Heart right ventricle (tissue), 16 donors: ENCODE data around the gene ARMC8. TPM values are rescaled to one million over a fixed set of nuclear protein-coding genes. Genes with fewer than 3 reads are reported as not detected.

Source experiments
- ATAC-seq, 8 donors: fragments of 200-7000 bp; cut with Tn5 transposase; one replicate each; pipeline ENCODE4 v1.9.1; 2020; ENCODE audit warnings: mild to moderate bottlenecking in 8 of 8, moderate library complexity in 8 of 8, moderate number of reproducible peaks in 1 of 8
- DNase-seq, 2 donors: peaks; one replicate each; pipeline ENCODE4 v3.0.0-alpha.2; 2020
- H3K27ac ChIP-seq, 10 donors: fragments of 200-600 bp; sonication (generic) in 2 of 10; one replicate each; pipeline versions ENCODE4 v1.5.0 to v1.8.0; 2020 to 2022; ENCODE audit warnings: mild to moderate bottlenecking in 3 of 10
- H3K27me3 ChIP-seq, 7 donors: fragments of 200-600 bp; one replicate each; pipeline ENCODE4 v1.8.0; 2021 to 2022; ENCODE audit warnings: mild to moderate bottlenecking in 2 of 7
- H3K36me3 ChIP-seq, 9 donors: fragments of 200-600 bp; sonication (generic) in 1 of 9; one replicate each; pipeline versions ENCODE4 v1.5.0 to v1.8.0; 2020 to 2022; ENCODE audit warnings: mild to moderate bottlenecking in 2 of 9
- H3K4me1 ChIP-seq, 9 donors: fragments of 200-600 bp; sonication (generic) in 1 of 9; one replicate each; pipeline versions ENCODE4 v1.5.0 to v1.8.0; 2020 to 2022; ENCODE audit warnings: mild to moderate bottlenecking in 4 of 9
- H3K4me3 ChIP-seq, 10 donors: fragments of 200-600 bp; sonication (generic) in 2 of 10; one replicate each; pipeline versions ENCODE4 v1.5.0 to v1.8.0; 2020 to 2022; ENCODE audit warnings: mild to moderate bottlenecking in 7 of 10, moderate library complexity in 2 of 10
- H3K9me3 ChIP-seq, 11 donors: fragments of 200-600 bp in 10 of 11; sonication (generic) in 2 of 11; one replicate each; pipeline versions ENCODE4 v1.5.0 to v1.8.0; 2013 to 2022; ENCODE audit warnings: mild to moderate bottlenecking in 2 of 11, control low read depth in 1 of 11, moderate library complexity in 1 of 11
- WGBS, 2 donors: extraction: QIAGEN DNeasy Blood & Tissue Kit; methylation state at CpG; one replicate each; pipeline ENCODE4 v1.1.7; 2013; ENCODE audit warnings: inconsistent platforms in 1 of 2; 5-methylcytosine and 5-hydroxymethylcytosine counted together
- intact Hi-C, 10 donors: fragments of 100-400 bp; cut with DNase I; formaldehyde crosslinking; loops; one replicate each; pipeline versions ENCODE4 v1.11.1 to v1.14.2; 2022
- polyA plus RNA-seq, 2 donors: library from polyadenylated mRNA; stranded (reverse); fragments of 200-250 nt; gene quantifications; one replicate each; pipeline ENCODE4 v1.2.3, GENCODE V29; 2013
- total RNA-seq, 10 donors: library from RNA; stranded (reverse); fragmentation: NEBNext Ultra II Directional in 3 of 10; extraction: Animal tissue kit (Norgen Biotek cat#: 25700) in 3 of 10; gene quantifications; one replicate each; pipeline versions ENCODE4 v1.2.1 to v1.2.4, GENCODE V29; 2021 to 2023
- TF ChIP-seq, protein P1 (sequence below), 9 donors: fragments of 200-600 bp; sonication (generic) in 2 of 9; IDR thresholded peaks; one replicate each; pipeline versions ENCODE4 v1.5.0 to v1.8.0; 2021 to 2022; ENCODE audit warnings: antibody characterized with exemption in 9 of 9, mild to moderate bottlenecking in 5 of 9, moderate library complexity in 1 of 9
- donor health status: Arrhythmogenic right ventricular cardiomyopathy.
- donor health status: ischemic (EF 13 %, LVEDD 7.1; RV severe dilation, severe dysfunction).
- donor health status: healthy with polysubstance abuse.
- donor health status: DM: no; HTN: yes; CAD: no.
- donor health status: DM: no; HTN: no; CAD: no.
- donor health status: ischemic (EF 25% LVEDD 6.9; RV normal size, moderate dysfunction).
- donor health status: ischemic (EF 25% LVEDD 5.7; RV mildly dilated, moderate dysfunction).
- donor health status: healthy.
- donor health status: DM: yes; HTN: yes; CAD: no.
- donor health status: Ischemic cardiomyopathy.
- donor health status: ischemic (EF 35%, LVEDD 5.7; RV mildly dilated, moderate dysfunction).
- donor health status: nonischemic (EF 11% LVEDD 7.7; RV severe dilation, severe dysfunction).
- donor health status: DM: yes; HTN: yes; CAD: no.
- donor health status: PGD.
- donor health status: ischemic (EF 29% LVEDD 5.4; RV normal size, mild dysfunction).
- donor health status: nonischemic (EF 23%, LVEDD 6.1; RV moderate dilation, normal function).

The ARMC8 gene
- total and polyA plus RNA-seq, 12 donors, result 13.8 to 49.3 (median 30.0) TPM

- intact Hi-C loops, result no loop called here
- no peak overlapping the region for H3K4me3 ChIP-seq
- peaks cover 0 to 80% (median 36%) of the 10 kb centered on the region in 9 donors for H3K36me3 ChIP-seq
- no peak overlapping the region for H3K27ac ChIP-seq
- no peaks in the 10 kb centered on the region for H3K4me1 ChIP-seq
- ATAC-seq (no peak), DNase-seq (no peak)
- WGBS, 2 donors, result 93 to 100% methylated on average over 1 of the region's 1 CpG
- TF ChIP-seq, protein P1, sequence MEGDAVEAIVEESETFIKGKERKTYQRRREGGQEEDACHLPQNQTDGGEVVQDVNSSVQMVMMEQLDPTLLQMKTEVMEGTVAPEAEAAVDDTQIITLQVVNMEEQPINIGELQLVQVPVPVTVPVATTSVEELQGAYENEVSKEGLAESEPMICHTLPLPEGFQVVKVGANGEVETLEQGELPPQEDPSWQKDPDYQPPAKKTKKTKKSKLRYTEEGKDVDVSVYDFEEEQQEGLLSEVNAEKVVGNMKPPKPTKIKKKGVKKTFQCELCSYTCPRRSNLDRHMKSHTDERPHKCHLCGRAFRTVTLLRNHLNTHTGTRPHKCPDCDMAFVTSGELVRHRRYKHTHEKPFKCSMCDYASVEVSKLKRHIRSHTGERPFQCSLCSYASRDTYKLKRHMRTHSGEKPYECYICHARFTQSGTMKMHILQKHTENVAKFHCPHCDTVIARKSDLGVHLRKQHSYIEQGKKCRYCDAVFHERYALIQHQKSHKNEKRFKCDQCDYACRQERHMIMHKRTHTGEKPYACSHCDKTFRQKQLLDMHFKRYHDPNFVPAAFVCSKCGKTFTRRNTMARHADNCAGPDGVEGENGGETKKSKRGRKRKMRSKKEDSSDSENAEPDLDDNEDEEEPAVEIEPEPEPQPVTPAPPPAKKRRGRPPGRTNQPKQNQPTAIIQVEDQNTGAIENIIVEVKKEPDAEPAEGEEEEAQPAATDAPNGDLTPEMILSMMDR (IDR thresholded peaks at IDR 0.05), result no peak
- H3K27me3 ChIP-seq, result no peaks in the 10 kb centered on the region
- no peaks in the 10 kb centered on the region for H3K9me3 ChIP-seq
Measured at GRCh38 chr3:138296639-138297038, 109.5 kb downstream of the ARMC8 start.

GRCh38 chr3:138297059-138297607 lies 110.0 kb downstream of the ARMC8 start:
- H3K4me1 ChIP-seq, result no peaks in the 10 kb centered on the region
- 90 to 93% methylated on average over 5 of the region's 5 CpGs for WGBS, 2 donors
- TF ChIP-seq, protein P1 (IDR thresholded peaks at IDR 0.05), result no peak
- no peak overlapping the region for H3K4me3 ChIP-seq
- ATAC-seq, result no peak
- intact Hi-C loops, result no loop called here
- H3K36me3 ChIP-seq, result peaks cover 0 to 75% (median 31%) of the 10 kb centered on the region in 9 donors
- no peaks in the 10 kb centered on the region for H3K9me3 ChIP-seq
- no peak for DNase-seq
- no peaks in the 10 kb centered on the region for H3K27me3 ChIP-seq
- no peak overlapping the region for H3K27ac ChIP-seq

DNA sequence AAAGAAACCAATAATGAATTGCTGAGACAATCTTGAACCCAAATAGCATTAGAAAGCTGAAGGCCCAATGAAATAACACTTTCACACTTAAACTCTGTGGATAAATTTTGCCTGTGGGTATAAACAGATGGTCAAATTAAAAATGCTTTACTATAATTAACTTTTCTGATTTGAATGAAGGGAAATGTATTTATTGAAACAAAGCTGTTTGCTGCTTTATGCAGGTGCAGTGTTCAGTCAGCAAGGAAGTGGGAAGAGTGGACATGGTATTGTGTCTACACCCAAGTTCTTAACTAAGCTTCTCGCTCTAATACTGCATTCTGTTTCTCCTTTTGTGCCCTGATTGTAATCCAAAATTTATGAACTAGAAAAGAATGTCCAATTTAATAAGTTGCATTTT lies 110.8 kb downstream of the ARMC8 start:
- intact Hi-C loops, result no loop called here
- ATAC-seq (no peak), DNase-seq (no peak)
- TF ChIP-seq, protein P1 (IDR thresholded peaks at IDR 0.05), result no peak
- H3K36me3 ChIP-seq, result peaks cover 0 to 67% (median 27%) of the 10 kb centered on the region in 9 donors
- H3K9me3 ChIP-seq, result no peaks in the 10 kb centered on the region
- 91 to 93% methylated on average over 1 of the region's 1 CpG for WGBS, 2 donors
- no peak overlapping the region for H3K4me3 ChIP-seq
- H3K27me3 ChIP-seq, result no peaks in the 10 kb centered on the region
- H3K4me1 ChIP-seq, result no peaks in the 10 kb centered on the region
- H3K27ac ChIP-seq, result no peak overlapping the region

DNA sequence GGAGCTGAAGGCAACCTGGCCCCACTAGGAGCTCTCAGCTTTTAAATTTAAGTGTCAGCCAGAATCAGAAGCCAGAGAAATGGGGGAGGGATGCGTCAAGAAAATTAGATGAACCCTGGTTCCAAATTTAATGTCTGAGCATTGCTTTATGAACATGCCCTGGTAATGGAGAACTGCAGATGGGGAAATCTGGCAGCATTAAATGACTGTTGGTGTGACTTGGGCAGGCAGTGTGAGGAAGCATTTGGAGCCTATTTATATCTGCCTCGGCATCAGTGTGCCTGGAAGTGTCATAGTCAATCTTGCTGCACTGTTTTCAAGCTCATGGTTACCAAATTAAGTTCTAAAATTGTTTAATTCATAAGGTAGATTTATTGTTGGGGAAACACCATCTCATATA lies 113.5 kb downstream of the ARMC8 start:
- Histone ChIP-seq H3K4me1 (no peaks in the 10 kb centered on the region), H3K27me3 (no peaks in the 10 kb centered on the region), H3K4me3 (no peak overlapping the region), H3K36me3 (peaks cover 0 to 40% (median 14%) of the 10 kb centered on the region in 9 donors), H3K9me3 (no peaks in the 10 kb centered on the region), H3K27ac (no peak overlapping the region)
- WGBS, 2 donors, result 65% methylated on average over 2 of the region's 2 CpGs
- no peak for ATAC-seq
- no peak for DNase-seq
- TF ChIP-seq, protein P1 (IDR thresholded peaks at IDR 0.05), result no peak
- intact Hi-C loops, result no loop called here
